IMR-90 (cell line): ENCODE data around the gene FOXP1. TPM values are rescaled to one million over a fixed set of nuclear protein-coding genes. Genes with fewer than 3 reads are reported as not detected.

Experiments
- ATAC-seq: fragments of 200-7000 bp; cut with Tn5 transposase; 2 replicates; pipeline ENCODE4 v1.9.1; 2020; ENCODE audit warnings: low read depth, mild to moderate bottlenecking, moderate library complexity
- BruUV-seq: library from RNA; stranded (reverse); fragments of 400-500 nt; replicated peaks from 2 replicates; lab custom pipeline; 2021; lab: Mats Ljungman, UMichigan
- CTCF ChIA-PET: fragments of 300-600 bp; formaldehyde crosslinking; extraction: SDS; loops from one replicate; lab custom pipeline; 2021; ENCODE audit warnings: antibody characterized with exemption; lab: Yijun Ruan, JAX
- POLR2A ChIA-PET: fragments of 300-600 bp; sonication (Branson Sonifier 250); formaldehyde crosslinking; loops from one replicate; lab custom pipeline; 2022; ENCODE audit warnings: antibody characterized with exemption; ENCODE audit not compliant: unreplicated experiment; lab: Charles Lee
- DNase-seq: peaks from one replicate; pipeline ENCODE4 v3.0.0; 2013
- H2AFZ ChIP-seq: replicated peaks from 2 replicates; pipeline ENCODE3; 2013; ENCODE audit warnings: low read length, mild to moderate bottlenecking; ENCODE audit not compliant: poor library complexity
- H2AK5ac ChIP-seq: 2 replicates; pipeline ENCODE4 v1.6.1; 2013; ENCODE audit warnings: low read depth, low read length, inconsistent platforms
- H2AK9ac ChIP-seq: replicated peaks from 2 replicates; pipeline ENCODE3; 2013; ENCODE audit warnings: mild to moderate bottlenecking, low read depth, low read length, moderate library complexity; ENCODE audit not compliant: poor library complexity
- H2BK120ac ChIP-seq: 2 replicates; pipeline ENCODE4 v1.6.1; 2013; ENCODE audit warnings: low read depth, low read length, inconsistent platforms
- H2BK15ac ChIP-seq: 3 replicates; pipeline ENCODE4 v1.6.1; 2013; ENCODE audit warnings: low read depth, low read length, inconsistent platforms
- H2BK20ac ChIP-seq: 2 replicates; pipeline ENCODE4 v1.6.1; 2013; ENCODE audit warnings: low read depth, mild to moderate bottlenecking, inconsistent platforms, low read length, moderate library complexity
- H2BK5ac ChIP-seq: 2 replicates; pipeline ENCODE4 v1.6.1; 2013; ENCODE audit warnings: mild to moderate bottlenecking, low read depth, low read length, inconsistent platforms; ENCODE audit not compliant: poor library complexity, severe bottlenecking
- H3K14ac ChIP-seq: replicated peaks from 2 replicates; pipeline ENCODE4 v1.6.1; 2013; ENCODE audit warnings: low read depth, low read length, inconsistent platforms
- H3K18ac ChIP-seq: 2 replicates; pipeline ENCODE4 v1.6.1; 2013; ENCODE audit warnings: low read depth, low read length, control low read depth
- H3K23ac ChIP-seq: 2 replicates; pipeline ENCODE4 v1.6.1; 2013; ENCODE audit warnings: low read depth, low read length, inconsistent platforms
- H3K27ac ChIP-seq: 2 replicates; pipeline ENCODE4 v1.5.1; 2013; ENCODE audit warnings: mild to moderate bottlenecking, control low read depth, low read length; ENCODE audit not compliant: insufficient read depth
- H3K27me3 ChIP-seq: 2 replicates; pipeline ENCODE4 v1.6.1; 2013; ENCODE audit warnings: low read length; ENCODE audit not compliant: control insufficient read depth, insufficient read depth
- H3K36me3 ChIP-seq: 2 replicates; pipeline ENCODE4 v1.6.1; 2013; ENCODE audit warnings: low read length, mixed read lengths; ENCODE audit not compliant: control insufficient read depth, insufficient read depth
- H3K4ac ChIP-seq: 2 replicates; pipeline ENCODE4 v1.6.1; 2013; ENCODE audit warnings: low read depth, low read length, inconsistent platforms
- H3K4me1 ChIP-seq: 2 replicates; pipeline ENCODE4 v1.6.1; 2013; ENCODE audit warnings: low read length, mixed read lengths; ENCODE audit not compliant: control insufficient read depth, insufficient read depth
- H3K4me2 ChIP-seq: 2 replicates; pipeline ENCODE4 v1.6.1; 2013; ENCODE audit warnings: low read depth, mild to moderate bottlenecking, control low read depth, low read length, moderate library complexity
- H3K4me3 ChIP-seq: 2 replicates; pipeline ENCODE4 v1.5.1; 2013; ENCODE audit warnings: low read depth, mild to moderate bottlenecking, control low read depth, low read length, moderate library complexity; ENCODE audit not compliant: insufficient read depth
- H3K56ac ChIP-seq: 2 replicates; pipeline ENCODE4 v1.6.1; 2013; ENCODE audit warnings: low read length, inconsistent platforms; ENCODE audit not compliant: insufficient read depth; ENCODE audit errors: extremely low read depth
- H3K79me1 ChIP-seq, 2 experiments: 2 replicates each; pipeline ENCODE4 v1.6.1; 2013; ENCODE audit warnings: low read length in 2 of 2, inconsistent platforms in 1 of 2, low read depth in 1 of 2
- H3K9ac ChIP-seq: 2 replicates; pipeline ENCODE4 v1.6.1; 2013; ENCODE audit warnings: low read depth, low read length, control low read depth
- H3K9me1 ChIP-seq: 2 replicates; pipeline ENCODE4 v1.6.1; 2013; ENCODE audit warnings: low read length, inconsistent platforms; ENCODE audit not compliant: insufficient read depth
- H3K9me3 ChIP-seq: 2 replicates; pipeline ENCODE4 v1.6.1; 2013; ENCODE audit warnings: low read length; ENCODE audit not compliant: control insufficient read depth, insufficient read depth
- H4K20me1 ChIP-seq: 2 replicates; pipeline ENCODE4 v1.6.1; 2013; ENCODE audit warnings: low read length, inconsistent platforms; ENCODE audit not compliant: insufficient read depth
- H4K5ac ChIP-seq: 2 replicates; pipeline ENCODE4 v1.6.1; 2013; ENCODE audit warnings: mild to moderate bottlenecking, low read depth, low read length, control low read depth
- H4K8ac ChIP-seq, 2 experiments: 2 replicates each; pipeline ENCODE4 v1.6.1; 2013; ENCODE audit warnings: low read depth in 2 of 2, low read length in 2 of 2, control low read depth in 1 of 2, inconsistent platforms in 1 of 2
- H4K91ac ChIP-seq: 2 replicates; pipeline ENCODE4 v1.6.1; 2013; ENCODE audit warnings: low read depth, low read length, inconsistent platforms; ENCODE audit not compliant: insufficient read depth
- BHLHE40 ChIP-seq: fragments of 150-350 bp; IDR thresholded peaks from 2 replicates; pipeline ENCODE4 v1.6.1; 2016; ENCODE audit warnings: mild to moderate bottlenecking, low read depth, low read length
- RCOR1 ChIP-seq: IDR thresholded peaks from 2 replicates; pipeline ENCODE4 v1.6.1; 2012; ENCODE audit warnings: mild to moderate bottlenecking, low read length, improper control_type of control experiment; ENCODE audit not compliant: insufficient replicate concordance
- WGBS, 2 experiments: methylation state at CpG; one replicate each; pipeline versions ENCODE4 v1.1.5 to v1.1.7; 2013; ENCODE audit warnings: missing lambda C conversion rate in 2 of 2; ENCODE audit not compliant: insufficient read length in 1 of 2; ENCODE audit errors: extremely low coverage in 2 of 2; 5-methylcytosine and 5-hydroxymethylcytosine counted together
- dilution Hi-C: fragments of 300-500 bp; cut with HindIII; formaldehyde crosslinking; loops from one replicate; pipeline ENCODE4 v1.14.3; 2018; ENCODE audit warnings: low sequenced_read_pairs; ENCODE audit not compliant: unreplicated experiment
- in situ Hi-C: fragments of 300-500 bp; cut with MboI; formaldehyde crosslinking; loops from 3 replicates; pipeline ENCODE4 v1.14.3; 2019; ENCODE audit warnings: low sequenced_read_pairs, inconsistent platforms, mixed read lengths
- intact Hi-C: fragments of 100-400 bp; cut with micrococcal nuclease; formaldehyde crosslinking; loops from 2 replicates; pipeline ENCODE4 v1.10.0; 2022
- polyA plus RNA-seq, 3 experiments: library from polyadenylated mRNA; depleted of rRNA; stranded (reverse); fragments of >200 nt; gene quantifications; 2 replicates each; pipeline ENCODE4 v1.2.3, GENCODE V29; 2012; ENCODE audit warnings: low replicate concordance in 1 of 3
- total RNA-seq: library from RNA; depleted of rRNA; stranded (reverse); fragments of >200 nt; gene quantifications from 2 replicates; pipeline ENCODE4 v1.2.3, GENCODE V29; 2012

Gene FOXP1
- total and polyA plus RNA-seq, 2 of the 4 experiments (the other 2 are of a cell fraction), result 37.0 to 132 TPM

- peak overlapping the region in 1 of 2 experiments; percentile 53; a peak in 1 of 4 replicates for H4K8ac ChIP-seq
- H3K36me3 ChIP-seq, result peaks cover 36% of the 10 kb centered on the region
- peaks cover 16% of the 10 kb centered on the region; the same call in 1 of the 2 replicates for H3K9me1 ChIP-seq
- H3K79me1 ChIP-seq, result peaks cover 61 to 84% of the 10 kb centered on the region in 2 experiments
- H2AK5ac ChIP-seq, result peak overlapping the region; percentile 38; the same call in 1 of the 2 replicates
- H4K20me1 ChIP-seq, result no peaks in the 10 kb centered on the region
- WGBS, 2 experiments, result no CpG with 5 or more reads among the region's 3 CpGs
- dilution Hi-C loops (no loop called here), intact Hi-C loops (no loop called here), in situ Hi-C loops (loop anchor here (10.0 kb wide), 1 partner anchor 590 kb away; the partner anchor contains the start of gene FOXP1)
- no peak overlapping the region for H3K4me2 ChIP-seq
- no peak overlapping the region for H2AK9ac ChIP-seq
- DNase-seq (no peak), ATAC-seq (no peak)
- no peak overlapping the region for H2AFZ ChIP-seq
- H2BK20ac ChIP-seq, result no peak overlapping the region
- POLR2A ChIA-PET, result no interaction called here
- CTCF ChIA-PET, result interaction anchor here (0.7 kb wide), 1 partner anchor 142 kb away, joined by 3 read pairs; no protein-coding TSS in a partner anchor
- no peaks in the 10 kb centered on the region for H3K27me3 ChIP-seq
- peaks cover 16% of the 10 kb centered on the region for H3K4me1 ChIP-seq
- H3K18ac ChIP-seq, result no peak overlapping the region
- H3K14ac ChIP-seq, result no peak overlapping the region
- H4K91ac ChIP-seq, result no peak overlapping the region
- no peak overlapping the region for H3K4ac ChIP-seq
- no peak overlapping the region for H3K4me3 ChIP-seq
- no peaks in the 10 kb centered on the region for H3K9me3 ChIP-seq
- no peak overlapping the region for H3K56ac ChIP-seq
- no peak overlapping the region for H3K9ac ChIP-seq
- peak overlapping the region; percentile 20 for H2BK5ac ChIP-seq
- no TSS peak for BruUV-seq
- H2BK120ac ChIP-seq, result no peak overlapping the region
- H2BK15ac ChIP-seq, result no peak overlapping the region
- no peak overlapping the region; the same call in 1 of the 2 replicates for H3K23ac ChIP-seq
- H3K27ac ChIP-seq, result no peak overlapping the region; the same call in 1 of the 2 replicates
- TF ChIP-seq BHLHE40, result no peak
- TF ChIP-seq RCOR1, result no peak
- H4K5ac ChIP-seq, result no peak overlapping the region
Measured at GRCh38 chr3:70994644-70995043, 588.9 kb downstream of the FOXP1 start.
